GM18867 (cell line): ENCODE measurements around the gene HOXC12.
A peak's percentile ranks its signal among the peaks of the same experiment; 100 is the strongest.

Experiments
- ATAC-seq: cut with Tn5 transposase; IDR thresholded peaks from one replicate; pipeline ENCODE4 v1.9.1; 2021; ENCODE audit warnings: mild to moderate bottlenecking, moderate library complexity; ENCODE audit not compliant: unreplicated experiment

Gene HOXC12

DNA sequence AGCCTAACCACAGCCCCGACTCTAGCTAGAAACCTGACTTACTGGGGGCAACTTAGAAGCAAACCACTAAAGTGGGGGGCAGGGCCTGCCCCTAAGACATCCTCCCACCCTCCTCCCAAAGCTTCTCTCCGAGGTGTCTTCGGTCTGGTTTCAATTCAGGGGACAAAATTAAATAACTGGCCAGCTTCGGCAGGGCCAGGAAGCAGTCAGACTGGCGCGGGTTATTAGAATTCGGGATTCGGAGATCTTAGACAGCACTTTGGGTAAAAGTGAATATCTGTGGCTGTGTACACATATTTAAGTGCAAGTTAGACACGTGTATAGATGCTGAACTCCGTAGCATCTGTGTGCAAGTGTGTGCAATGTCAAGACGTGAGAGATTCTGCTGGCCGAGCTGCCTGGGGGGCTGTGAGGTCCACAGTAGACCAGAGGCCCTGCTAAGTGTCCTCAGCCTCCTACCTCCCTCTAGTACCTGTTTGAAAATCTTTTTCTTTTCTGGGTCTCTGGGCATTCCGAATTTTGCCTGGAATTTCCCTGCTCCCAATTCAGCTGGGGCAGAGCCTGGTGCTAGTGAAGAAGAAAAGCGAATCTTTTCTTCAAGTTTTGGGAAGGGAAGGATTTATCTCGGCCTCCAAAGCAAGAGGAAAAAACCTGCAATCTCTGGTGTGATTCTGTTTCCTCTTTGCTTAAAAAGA lies 26.2 kb downstream of the HOXC12 start:
- no peak for ATAC-seq

DNA sequence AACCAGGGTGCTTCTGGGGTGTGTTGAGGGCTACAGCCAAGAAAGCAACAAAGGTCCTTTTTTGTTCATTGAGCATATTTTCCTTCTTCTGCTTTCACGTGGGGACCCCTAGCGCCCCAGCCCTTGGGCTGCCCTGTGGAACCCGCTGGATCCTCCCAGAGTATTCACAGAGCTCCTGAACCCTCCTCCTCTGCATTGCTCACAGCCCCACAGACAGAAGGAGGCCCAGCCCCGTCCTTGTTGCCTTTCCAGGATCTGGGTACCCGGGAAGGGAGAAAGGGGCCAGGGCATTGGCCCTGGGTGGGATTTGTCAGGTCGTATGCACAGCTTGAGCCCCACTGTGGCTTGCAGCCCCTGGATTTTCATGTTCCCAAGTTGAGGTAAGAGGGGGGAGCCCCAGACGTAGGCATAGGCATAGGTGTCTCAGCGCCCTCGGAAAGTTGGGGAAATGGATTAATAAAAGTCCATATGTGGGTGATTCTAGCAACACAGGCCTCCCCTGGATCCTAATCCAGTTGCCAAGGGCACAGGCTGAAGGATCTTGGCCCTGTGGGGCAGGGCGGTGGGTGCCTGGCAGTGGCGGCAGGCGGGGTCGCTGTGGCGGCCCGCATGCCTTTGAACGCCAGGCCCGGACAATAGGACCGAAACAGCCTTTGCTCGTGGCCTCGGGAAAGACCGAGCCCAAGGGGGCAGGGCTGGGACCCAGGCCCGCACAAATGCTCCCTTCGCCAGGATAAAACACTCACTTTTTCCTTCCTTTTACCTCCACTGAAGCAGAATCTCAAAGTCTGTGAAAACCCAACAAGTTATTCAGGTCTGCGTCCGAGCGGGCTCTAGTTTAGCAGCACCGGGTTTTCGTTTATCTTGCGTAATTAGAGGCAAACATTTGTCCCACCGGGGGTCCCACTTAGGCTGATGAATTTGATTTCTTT lies 27.2 kb downstream of the HOXC12 start:
- ATAC-seq: no peak

DNA sequence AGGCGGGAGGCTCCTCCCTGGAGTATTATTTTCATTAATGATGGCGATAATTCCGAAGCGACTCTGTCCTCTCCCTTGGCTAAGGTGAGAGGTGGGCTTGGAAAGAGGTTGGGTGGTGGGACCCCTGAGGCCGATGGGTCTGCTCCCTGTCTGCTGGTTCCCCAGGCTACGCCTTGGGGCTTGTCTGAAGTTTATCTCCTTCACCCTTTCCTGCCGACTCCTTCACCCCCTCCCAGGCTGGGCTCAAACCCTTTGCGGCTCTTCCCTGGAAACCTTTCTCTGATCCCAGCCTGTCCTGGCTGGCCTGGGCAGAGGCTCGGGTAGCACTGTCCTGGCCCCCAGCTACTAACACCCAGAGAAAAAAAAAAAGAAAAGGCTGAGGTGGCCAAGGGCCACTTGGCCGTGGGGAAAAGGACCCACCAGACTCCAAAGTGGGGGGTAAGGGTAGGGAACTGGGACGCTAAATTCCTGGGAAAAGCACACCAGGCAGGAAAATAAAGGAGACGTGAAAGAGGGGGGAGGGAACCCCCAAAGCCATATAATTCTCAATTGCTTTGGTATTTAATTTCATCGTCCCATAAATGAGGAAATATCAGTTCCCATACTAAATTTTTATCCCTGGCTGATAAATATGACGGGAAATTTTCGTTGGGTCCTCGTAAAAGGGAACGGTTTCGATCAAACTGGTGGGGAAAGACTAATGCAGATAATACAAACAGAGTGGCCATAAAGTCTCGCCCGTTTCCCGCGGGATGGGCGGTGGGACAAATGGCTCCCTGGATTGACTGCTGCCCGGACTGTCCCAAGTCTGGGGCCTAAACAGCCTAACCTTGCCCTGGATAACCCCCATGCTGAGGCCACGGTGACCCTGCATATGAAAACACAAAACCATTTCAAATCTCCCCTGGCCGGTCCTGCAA lies 28.2 kb downstream of the HOXC12 start:
- ATAC-seq: no peak

DNA sequence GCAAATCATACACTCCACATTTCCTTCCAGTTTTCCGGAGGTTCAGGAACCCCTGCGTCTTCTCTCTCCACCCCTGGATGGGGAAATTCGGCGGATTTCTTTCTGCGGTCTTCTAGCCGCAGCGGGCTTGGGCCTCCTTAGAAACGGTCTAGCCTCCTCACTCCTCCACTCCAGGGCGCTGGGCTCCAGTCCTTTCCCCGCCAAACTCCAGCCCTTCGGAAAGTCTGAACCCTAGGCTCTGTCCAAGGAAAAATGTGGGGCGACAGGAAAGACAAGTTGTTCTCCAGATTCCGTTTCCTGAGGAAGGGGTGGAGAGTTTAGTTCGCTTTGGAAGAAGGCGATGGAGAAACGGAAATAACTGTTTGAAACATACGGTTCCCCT lies 28.9 kb downstream of the HOXC12 start:
- ATAC-seq: no peak

DNA sequence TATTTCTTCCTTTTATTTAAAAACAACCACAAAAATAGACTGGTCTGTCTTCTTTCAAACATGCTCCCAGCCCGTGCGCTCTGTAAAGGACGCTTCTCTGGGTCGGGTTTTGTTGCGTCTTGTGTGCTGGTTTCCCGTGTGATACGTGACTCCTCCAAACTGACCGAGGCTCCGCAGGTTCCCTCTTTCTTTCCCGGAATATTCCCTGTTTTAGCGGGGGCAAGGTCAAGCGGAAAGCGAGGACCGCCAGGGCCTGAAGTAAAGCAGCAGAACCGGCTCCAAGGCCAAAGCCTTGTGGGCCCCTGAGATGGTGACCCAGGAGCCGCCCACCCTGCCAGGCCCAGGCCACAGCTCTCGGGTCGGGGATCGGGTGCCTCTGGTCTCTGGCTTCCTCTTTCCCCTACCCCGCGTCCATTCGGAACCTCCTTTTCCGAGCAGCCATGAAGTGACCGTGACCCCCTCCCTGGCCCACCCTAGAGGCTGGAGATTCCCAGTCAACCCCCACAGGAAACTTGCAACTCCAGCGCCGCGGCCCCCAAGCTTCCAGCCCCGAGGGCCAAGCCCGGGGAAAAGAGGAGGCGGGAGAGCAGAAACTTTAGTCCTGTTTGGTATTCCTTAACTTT lies 29.4 kb downstream of the HOXC12 start:
- no peak for ATAC-seq

DNA sequence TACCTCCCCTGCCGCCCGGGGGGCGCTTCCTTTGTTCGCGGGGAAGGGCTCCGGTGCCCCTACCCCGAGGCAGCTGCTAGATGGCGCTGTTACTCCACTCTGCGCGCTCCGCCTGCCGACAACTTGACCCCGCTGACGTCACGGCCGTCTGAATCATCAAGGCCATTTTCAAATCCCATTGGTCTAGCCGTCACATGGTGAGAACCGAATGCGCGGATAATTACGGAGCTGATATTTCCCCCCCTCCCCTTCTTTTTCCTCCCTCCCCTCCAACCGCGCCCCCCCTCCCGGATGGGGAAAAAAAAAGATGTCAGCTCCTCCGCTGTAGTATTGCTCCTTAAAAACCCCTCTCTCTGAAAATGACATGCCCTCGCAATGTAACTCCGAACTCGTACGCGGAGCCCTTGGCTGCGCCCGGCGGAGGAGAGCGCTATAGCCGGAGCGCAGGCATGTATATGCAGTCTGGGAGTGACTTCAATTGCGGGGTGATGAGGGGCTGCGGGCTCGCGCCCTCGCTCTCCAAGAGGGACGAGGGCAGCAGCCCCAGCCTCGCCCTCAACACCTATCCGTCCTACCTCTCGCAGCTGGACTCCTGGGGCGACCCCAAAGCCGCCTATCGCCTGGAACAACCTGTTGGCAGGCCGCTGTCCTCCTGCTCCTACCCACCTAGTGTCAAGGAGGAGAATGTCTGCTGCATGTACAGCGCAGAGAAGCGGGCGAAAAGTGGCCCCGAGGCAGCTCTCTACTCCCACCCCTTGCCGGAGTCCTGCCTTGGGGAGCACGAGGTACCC lies 30.4 kb downstream of the HOXC12 start, which contains the start of gene HOXC10:
Gene HOXC10 (plus strand): TSS at position 246 of the 791 bp plus-strand sequence. CDS start 114 bp downstream, at position 360.
- peak; percentile 57 for ATAC-seq

DNA sequence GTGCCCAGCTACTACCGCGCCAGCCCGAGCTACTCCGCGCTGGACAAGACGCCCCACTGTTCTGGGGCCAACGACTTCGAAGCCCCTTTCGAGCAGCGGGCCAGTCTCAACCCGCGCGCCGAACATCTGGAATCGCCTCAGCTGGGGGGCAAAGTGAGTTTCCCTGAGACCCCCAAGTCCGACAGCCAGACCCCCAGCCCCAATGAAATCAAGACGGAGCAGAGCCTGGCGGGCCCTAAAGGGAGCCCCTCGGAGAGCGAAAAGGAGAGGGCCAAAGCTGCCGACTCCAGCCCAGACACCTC lies 30.9 kb downstream of the HOXC12 start:
- ATAC-seq: no peak

DNA sequence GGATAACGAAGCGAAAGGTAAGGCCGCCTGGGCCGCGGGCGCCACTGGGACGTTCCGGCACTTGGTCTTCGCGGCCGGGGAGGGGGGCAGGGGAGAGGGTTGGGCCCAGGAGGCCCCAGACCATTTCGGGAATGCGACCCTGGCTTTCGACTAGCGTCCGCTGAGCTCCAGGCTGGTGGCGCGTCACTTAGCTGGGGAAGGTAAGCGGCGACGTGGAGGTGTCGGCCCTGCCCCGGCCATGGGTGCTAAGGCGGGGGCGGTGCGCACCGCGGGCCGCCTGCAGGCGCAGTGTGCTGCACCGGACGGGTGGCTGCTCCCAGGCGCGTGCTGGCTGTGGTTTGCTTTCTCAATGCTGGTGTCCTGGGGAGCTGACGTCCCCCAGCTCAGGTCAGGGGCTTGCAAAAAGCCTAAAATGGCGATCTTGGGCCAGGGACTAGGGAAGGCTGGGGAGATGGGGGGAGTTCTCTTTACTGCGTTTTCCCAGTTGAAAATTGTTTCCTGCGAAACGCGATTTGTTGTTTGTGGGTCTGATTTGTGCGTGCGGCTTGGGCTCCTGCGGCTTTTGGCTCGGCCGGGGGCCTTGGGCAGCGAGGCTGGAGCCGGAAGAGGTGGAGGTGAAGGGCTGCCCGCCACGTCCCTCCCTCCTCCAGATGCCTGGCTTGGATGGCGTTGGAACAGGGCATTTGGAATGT lies 31.4 kb downstream of the HOXC12 start:
- ATAC-seq: no peak

DNA sequence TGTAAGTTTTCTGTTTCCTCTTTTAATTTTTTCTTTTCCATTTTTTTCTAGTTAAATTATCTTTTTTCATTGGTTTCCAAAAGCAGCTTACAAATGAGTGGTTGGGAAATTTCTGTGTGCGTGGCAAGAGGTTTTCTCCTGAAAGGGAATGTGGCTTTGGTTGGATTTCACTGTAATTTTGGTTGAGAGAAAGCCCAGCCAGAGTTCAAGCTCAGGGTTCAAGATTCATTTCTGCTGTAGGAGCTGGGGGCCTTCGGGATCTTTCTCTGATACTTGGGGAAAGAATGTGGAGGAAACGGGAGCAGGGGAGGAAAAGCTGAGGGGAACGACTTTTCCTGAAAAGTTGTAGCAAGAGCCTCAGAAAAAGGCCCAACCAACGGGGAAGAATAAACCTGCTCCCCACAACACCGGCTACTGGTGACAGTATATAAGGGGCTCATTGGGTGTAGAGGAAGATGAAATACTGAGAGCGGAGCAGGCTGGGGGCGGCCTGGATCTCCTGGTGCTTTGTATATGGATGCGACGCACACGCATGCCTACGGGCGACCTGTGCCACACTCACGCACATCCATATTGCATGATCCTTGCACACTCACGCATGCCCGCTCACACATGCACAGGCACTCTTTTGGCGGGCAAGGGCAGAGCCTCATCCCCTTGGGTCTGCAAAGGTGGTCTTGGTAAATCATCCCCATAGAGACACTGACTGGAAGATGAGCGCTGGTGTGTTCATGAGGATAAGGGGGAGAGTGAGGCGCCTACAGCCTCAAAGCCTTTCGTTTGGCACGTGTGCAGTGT lies 32.2 kb downstream of the HOXC12 start:
- ATAC-seq: no peak

DNA sequence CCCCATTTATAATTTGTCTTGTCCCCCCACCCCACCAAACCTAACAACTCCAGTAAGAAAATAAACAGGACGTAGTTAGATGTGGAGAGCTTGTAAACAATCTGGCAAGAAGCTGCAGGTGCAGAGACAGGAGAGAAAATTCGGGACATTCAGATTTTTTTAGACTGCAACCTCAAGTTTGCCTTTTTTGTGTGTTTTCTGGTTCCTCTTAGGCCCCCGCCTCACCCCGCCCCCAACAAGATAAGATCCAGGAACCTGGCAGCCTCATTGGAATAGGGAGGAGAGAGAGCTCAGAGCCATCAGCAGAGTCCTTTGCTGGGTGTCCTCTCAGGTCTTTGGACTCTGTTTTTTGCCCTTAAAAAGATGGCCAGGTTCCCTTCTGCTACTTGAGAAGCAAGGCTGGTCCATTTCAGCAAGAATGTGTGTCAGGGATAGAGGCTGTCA lies 33.1 kb downstream of the HOXC12 start:
- ATAC-seq: no peak

DNA sequence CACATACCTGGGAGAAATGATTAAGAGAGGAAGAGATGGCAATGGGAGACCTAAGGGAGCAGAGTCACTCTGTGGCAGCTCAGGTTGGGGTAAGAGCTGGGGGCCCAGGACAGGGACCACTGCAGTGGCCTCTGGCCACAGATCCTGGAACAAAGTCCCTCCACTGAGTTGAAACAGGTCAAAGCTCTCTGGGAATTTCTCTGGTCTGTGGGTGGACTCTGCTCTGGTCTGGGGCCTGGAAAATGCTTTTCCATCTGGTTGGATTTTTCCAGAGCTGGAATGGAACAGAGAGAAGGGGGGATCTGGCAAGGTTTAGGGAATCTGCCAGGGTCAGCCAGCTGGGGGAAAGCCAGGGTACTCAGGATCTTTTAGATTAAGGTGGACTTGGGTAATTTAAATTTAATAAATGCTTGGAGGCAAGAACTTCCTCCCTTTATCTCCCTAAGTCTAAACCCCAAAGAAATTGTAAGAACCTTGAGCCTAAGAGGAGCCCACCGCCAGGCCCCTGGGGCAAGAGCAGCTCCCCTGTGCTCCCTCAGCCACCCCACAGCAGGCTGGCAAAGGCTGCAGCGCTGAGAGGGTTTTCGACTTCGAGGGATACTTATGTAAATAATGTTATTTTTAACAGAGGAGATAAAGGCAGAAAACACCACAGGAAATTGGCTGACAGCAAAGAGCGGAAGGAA lies 34.0 kb downstream of the HOXC12 start:
- ATAC-seq: no peak

DNA sequence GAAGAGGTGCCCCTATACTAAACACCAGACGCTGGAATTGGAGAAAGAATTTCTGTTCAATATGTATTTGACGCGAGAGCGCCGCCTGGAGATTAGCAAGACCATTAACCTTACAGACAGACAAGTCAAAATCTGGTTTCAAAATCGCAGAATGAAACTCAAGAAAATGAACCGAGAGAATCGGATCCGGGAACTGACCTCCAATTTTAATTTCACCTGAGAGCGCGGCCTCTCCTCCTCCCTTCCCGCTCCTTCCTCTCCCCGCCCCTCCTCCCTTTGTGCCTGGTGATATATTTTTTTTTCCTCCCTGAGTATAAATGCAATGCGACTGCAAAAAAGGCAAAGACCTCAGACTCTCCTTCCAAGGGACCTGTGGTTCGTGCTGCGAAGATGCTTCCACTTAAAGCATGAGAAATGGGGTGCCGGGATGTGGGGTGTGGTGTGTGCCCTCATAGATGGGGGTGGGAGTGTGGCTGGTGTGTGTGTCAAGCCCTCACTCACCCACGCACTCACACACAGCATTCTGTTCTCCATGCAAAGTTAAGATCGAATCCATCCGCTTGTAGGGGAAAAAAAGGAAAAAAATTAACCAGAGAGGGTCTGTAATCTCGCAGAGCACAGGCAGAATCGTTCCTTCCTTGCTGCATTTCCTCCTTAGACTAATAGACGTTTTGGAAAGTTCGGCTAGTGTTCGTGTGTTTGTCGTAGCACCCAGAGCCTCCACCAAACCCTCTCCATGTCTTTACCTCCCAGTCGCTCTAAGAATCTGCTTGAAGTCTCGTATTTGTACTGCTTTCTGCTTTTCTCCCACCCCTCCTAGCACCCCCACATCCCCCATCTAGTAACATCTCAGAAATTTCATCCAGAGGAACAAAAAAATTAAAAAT lies 34.8 kb downstream of the HOXC12 start:
- no peak for ATAC-seq

DNA sequence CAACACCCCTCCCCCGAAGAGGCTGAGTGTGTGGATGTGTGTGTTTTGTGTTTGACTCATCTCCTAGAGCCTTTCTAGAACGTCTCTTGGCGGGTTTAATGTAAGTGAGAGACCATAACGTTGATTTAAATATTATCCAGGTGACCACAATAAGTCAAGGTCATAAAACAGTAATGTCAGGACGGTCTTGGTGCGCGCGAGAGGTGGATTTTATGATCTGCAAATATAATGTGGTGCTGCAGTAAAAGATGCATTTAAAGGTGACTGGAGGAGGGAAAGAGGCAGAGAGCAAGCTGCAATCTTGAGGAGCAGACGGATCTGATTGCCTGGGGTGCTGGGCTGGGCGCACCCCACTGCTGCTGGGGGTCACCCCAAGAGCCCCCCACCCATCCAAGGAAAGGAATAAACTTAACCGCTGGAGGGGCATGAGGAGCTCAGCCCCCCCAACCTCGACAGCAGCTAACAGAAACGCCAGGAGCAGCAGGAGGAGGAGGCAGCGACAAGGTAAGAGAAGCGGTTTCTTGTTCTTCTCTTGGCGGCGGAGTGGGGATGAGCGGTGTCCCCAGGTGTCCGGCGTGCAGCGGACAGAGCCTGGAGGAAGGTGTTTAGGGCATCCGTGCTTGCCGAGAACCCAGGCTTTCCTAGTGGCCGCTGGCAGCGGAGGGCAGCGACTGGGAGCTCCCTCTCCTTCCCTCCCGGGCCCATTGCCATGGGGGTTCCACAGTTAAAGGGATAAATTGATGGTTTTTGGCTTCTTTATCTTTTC lies 35.8 kb downstream of the HOXC12 start:
- no peak for ATAC-seq

DNA sequence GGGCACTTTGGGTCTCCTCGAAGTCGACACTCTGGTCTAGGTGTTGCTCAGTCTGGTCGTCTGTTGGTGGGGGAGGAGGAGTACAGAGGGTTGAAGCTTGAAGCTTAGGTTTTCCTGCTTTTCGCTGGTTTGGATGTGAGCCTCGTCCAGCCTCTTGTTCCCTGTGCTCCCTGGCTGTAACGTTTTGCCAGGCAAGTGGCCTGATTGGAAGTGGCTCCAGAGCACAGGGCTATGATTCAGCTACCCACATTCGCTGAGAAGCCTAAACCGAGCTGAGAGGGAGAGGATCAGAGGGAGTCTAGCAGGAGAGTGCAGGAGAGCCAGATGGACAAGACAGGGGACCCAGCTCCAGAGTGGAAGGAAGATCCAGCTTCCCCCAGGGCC lies 36.4 kb downstream of the HOXC12 start:
- ATAC-seq: no peak

DNA sequence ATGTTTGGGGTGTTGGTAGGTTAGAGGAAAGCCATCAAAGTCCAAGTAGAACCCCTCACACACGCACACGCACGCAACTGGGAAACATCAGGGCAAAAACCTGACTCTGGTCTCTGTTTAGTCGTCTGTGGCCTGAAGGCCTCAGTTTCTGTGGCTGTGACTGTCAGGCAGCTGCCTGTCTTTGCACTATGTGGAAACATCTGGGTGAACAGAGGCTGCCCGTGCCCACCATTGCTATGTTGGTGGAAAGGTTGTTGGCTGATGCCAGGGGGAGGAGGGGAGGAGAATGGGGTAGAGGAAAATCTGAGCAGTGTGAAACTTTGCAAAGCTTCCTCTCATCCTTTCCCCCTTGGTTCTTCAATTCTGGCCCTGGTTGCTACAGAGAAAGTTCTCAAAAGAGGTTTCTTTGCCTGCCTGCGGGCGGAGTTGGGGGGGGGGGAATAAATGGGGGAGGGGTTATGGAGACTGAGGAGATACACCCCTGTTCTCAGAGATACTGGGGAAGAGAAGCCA lies 37.7 kb downstream of the HOXC12 start:
- ATAC-seq: no peak
